Tibial nerve (tissue), 4 donors: ENCODE data around the gene KANK2. TPM values are rescaled to one million over a fixed set of nuclear protein-coding genes. Genes with fewer than 3 reads are reported as not detected.

ENCODE experiments used
- DNase-seq, 2 donors: peaks; one replicate each; pipeline ENCODE4 v3.0.0-alpha.2; 2019; ENCODE audit warnings: low spot score in 2 of 2
- H3K27ac ChIP-seq, 4 donors: fragments of 200-600 bp; sonication (generic) in 3 of 4; one replicate each; pipeline ENCODE4 v1.5.1; 2017 to 2019; ENCODE audit warnings: mild to moderate bottlenecking in 1 of 4
- H3K27me3 ChIP-seq, 2 donors: fragments of 200-600 bp; sonication (generic) in 1 of 2; one replicate each; pipeline versions ENCODE4 v1.5.1 to v1.6.0; 2017 to 2019
- H3K36me3 ChIP-seq, 3 donors: fragments of 200-600 bp; sonication (generic); one replicate each; pipeline ENCODE4 v1.5.1; 2018 to 2019
- H3K4me1 ChIP-seq, 4 donors: fragments of 200-600 bp; sonication (generic) in 3 of 4; one replicate each; pipeline ENCODE4 v1.5.1; 2017 to 2019
- H3K4me3 ChIP-seq, 4 donors: fragments of 200-600 bp; sonication (generic) in 3 of 4; one replicate each; pipeline ENCODE4 v1.5.1; 2017 to 2019; ENCODE audit warnings: mild to moderate bottlenecking in 1 of 4, moderate library complexity in 1 of 4
- H3K9me3 ChIP-seq, 4 donors: fragments of 200-600 bp; sonication (generic) in 3 of 4; one replicate each; pipeline ENCODE4 v1.5.1; 2017 to 2019
- CTCF ChIP-seq, 5 experiments: fragments of 200-600 bp in 3 of 5; fragments of 450-650 bp in 2 of 5; sonication (generic) in 3 of 5; IDR thresholded peaks; one replicate each; pipeline ENCODE4 v1.5.1; 2016 to 2019; ENCODE audit warnings: antibody characterized with exemption in 5 of 5, mild to moderate bottlenecking in 3 of 5, moderate library complexity in 2 of 5
- EP300 ChIP-seq, 2 donors: sonication (generic); formaldehyde crosslinking; IDR thresholded peaks; one replicate each; pipeline ENCODE4 v1.6.1; 2017; ENCODE audit warnings: antibody characterized with exemption in 2 of 2, mild to moderate bottlenecking in 1 of 2
- POLR2A ChIP-seq, 2 donors: fragments of 450-650 bp; IDR thresholded peaks; one replicate each; pipeline ENCODE4 v1.6.1; 2017; ENCODE audit warnings: antibody characterized with exemption in 2 of 2, mild to moderate bottlenecking in 2 of 2, moderate library complexity in 2 of 2
- WGBS, 2 donors: methylation state at CpG; one replicate each; pipeline ENCODE4 v1.1.5; 2018; 5-methylcytosine and 5-hydroxymethylcytosine counted together
- total RNA-seq, 4 donors: library from RNA; depleted of rRNA; stranded (reverse); fragments of >200 nt; gene quantifications; one replicate each; pipeline ENCODE4 v1.1.0, GENCODE V29; 2016

Gene KANK2
- total RNA-seq, 4 donors from 2014 or later = 355 to 752 (median 582) TPM

- H3K27me3 ChIP-seq = no peaks in the 10 kb centered on the region
- H3K4me3 ChIP-seq = peak overlapping the region; percentile 60 to 77 (median 62)
- H3K4me1 ChIP-seq = peaks cover 0 to 65% (median 32%) of the 10 kb centered on the region in 4 donors
- H3K9me3 ChIP-seq = no peaks in the 10 kb centered on the region
- peak overlapping the region; percentile 82 to 96 (median 89) for H3K27ac ChIP-seq
- no peak for DNase-seq
- 71 to 78% methylated on average over 7 of the region's 7 CpGs for WGBS, 2 donors
- H3K36me3 ChIP-seq = peaks cover 0 to 43% (median 7%) of the 10 kb centered on the region in 3 donors
- TF ChIP-seq CTCF (IDR thresholded peaks at IDR 0.05) (no peak), EP300 (IDR thresholded peaks at IDR 0.05) (no peak), POLR2A (IDR thresholded peaks at IDR 0.05) (no peak)
Measured at GRCh38 chr19:11198175-11198534, 810 bp upstream of the KANK2 start.

DNA sequence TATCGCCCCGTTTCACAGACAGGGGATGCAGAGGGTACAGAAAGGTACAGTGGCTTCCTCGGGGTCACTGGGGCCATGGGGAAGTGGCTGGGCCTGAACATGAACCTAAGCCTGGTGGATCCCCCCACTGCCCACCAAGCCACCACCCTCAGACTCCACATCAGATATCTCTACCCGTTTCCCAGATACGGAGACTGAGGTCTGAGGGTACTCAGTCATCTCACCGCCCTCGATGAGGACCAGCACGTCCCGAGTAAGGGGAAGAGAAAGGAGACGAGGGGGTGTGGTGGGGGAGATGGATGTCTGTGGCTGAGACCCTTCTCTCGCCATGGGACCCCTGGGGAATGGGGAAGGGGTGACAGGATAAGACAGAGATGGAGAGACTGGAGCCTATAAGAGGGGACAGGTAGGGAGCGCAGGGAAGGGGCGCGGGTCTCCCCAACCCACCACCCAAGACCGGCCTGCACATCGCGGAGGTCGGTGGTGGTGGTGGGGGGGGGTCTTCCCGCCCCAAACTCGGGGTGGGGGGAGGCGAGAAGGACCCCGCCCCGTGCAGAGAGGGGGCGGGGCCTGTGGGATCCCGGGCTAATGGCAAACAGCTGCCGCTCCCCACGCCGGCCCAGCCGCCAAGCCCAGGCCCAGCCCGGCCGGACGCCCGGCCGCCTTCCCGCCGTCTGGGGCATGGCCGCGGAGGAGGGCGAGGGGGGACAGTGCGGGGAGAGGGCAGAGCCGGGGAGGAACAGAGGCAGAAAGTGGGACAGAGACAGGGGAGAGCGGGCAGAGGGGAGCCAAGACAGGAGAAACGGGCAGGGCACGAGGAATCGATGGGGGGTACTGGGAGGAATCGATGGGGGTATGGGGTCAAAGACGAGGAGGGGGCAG, 698 bp downstream of the KANK2 start:
- Histone ChIP-seq H3K4me1 (peaks cover 0 to 68% (median 36%) of the 10 kb centered on the region in 4 donors), H3K27me3 (no peaks in the 10 kb centered on the region), H3K27ac (peak overlapping the region; percentile 82 to 96 (median 89)), H3K4me3 (peak overlapping the region; percentile 60 to 77 (median 62)), H3K9me3 (no peaks in the 10 kb centered on the region), H3K36me3 (peaks cover 0 to 52% (median 15%) of the 10 kb centered on the region in 3 donors)
- no peak for DNase-seq
- TF ChIP-seq EP300 (IDR thresholded peaks at IDR 0.05) (no peak), POLR2A (IDR thresholded peaks at IDR 0.05) (no peak), CTCF (IDR thresholded peaks at IDR 0.05) (no peak)
- WGBS, 2 donors = 10% methylated on average over 42 to 47 of the region's 47 CpGs

DNA sequence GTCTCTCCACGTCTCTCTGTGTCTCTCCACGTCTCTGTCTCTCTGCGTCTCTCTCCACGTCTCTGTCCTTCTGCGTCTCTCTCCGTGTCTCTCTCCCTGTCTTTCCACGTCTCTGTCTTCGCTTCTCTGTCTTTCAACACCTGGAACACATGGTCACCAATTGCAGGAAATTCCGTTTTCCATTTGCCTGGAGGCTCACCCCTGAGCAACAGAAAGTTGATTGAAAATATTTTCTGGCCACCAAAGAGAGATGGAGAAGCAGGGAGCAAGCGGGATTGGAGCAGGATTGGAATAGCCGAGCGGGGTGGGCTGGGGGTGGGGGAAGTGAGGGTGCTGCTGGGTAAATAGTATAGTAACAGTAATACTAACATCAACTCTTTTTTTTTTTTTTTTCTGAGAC, 1.7 kb downstream of the KANK2 start:
- 45 to 46% methylated on average over 12 of the region's 12 CpGs for WGBS, 2 donors
- H3K4me1 ChIP-seq = peaks cover 0 to 77% (median 43%) of the 10 kb centered on the region in 4 donors
- H3K36me3 ChIP-seq = peaks cover 0 to 52% (median 16%) of the 10 kb centered on the region in 3 donors
- H3K9me3 ChIP-seq = no peaks in the 10 kb centered on the region
- peak overlapping the region; percentile 63 to 96 (median 89) for H3K27ac ChIP-seq
- no peaks in the 10 kb centered on the region for H3K27me3 ChIP-seq
- TF ChIP-seq CTCF (IDR thresholded peaks at IDR 0.05) (no peak), POLR2A (IDR thresholded peaks at IDR 0.05) (no peak), EP300 (IDR thresholded peaks at IDR 0.05) (no peak)
- H3K4me3 ChIP-seq = peak overlapping the region; percentile 31 to 77 (median 62)
- no peak for DNase-seq

DNA sequence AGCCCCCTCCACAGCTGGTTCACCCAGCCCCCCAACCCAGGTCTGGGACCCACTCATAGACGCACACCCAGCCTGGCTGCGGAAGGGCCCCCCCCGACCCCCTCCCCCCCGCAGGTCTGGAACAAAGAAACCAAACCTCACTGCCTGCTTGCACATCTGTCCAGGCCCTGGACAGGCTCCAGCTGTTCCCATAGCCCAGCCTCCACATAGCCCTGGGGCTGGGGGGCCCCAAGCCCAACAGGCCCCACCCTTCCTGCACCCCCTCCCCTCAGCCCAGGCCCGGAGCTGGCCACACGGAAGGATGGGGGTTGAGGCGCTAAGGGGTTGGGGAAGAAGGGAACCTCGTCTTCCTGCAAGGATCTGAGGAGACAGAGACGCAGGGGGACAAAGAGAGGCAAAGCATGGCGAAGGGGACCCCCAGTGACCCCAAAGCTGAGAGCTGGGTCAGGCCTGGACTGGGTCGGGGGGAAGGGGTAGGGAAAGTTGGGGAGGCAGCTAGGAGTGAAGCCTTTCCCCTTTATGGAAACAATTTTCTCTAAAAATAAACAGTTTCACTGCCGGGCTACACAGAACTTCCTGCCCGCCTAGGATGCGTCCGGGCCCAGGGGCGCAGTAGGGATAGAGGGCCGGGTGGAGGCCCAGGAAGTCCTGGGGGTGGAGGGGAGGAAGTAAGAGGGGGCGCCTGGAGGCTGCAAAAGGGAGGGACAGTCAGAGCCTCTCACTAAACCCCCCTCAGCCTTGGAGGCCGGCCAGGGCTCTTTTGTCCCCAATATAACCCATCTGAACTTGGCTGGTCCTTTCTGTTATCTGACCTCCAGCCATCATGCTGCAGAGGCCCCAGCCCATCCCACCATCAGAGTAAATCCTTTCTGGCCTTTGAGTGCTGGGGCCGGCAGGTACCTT, 2.4 kb downstream of the KANK2 start:
- H3K4me1 ChIP-seq = peaks cover 0 to 85% (median 50%) of the 10 kb centered on the region in 4 donors
- WGBS, 2 donors = 14 to 16% methylated on average over 15 to 18 of the region's 20 CpGs

More for the DNA sequence above, 2.4 kb downstream of the KANK2 start:
- Histone ChIP-seq H3K36me3 (peaks cover 0 to 48% (median 16%) of the 10 kb centered on the region in 3 donors), H3K9me3 (no peaks in the 10 kb centered on the region), H3K4me3 (peak overlapping the region; percentile 26 to 77 (median 46)), H3K27me3 (no peaks in the 10 kb centered on the region), H3K27ac (peak overlapping the region; percentile 63 to 96 (median 89))
- TF ChIP-seq EP300 (IDR thresholded peaks at IDR 0.05) = no peak
- TF ChIP-seq POLR2A (IDR thresholded peaks at IDR 0.05) = no peak
- TF ChIP-seq CTCF (IDR thresholded peaks at IDR 0.05) = no peak
- no peak for DNase-seq
